Esophagus (tissue), 2 donors: ENCODE measurements around the gene COPE. TPM values are rescaled to one million over a fixed set of nuclear protein-coding genes. Genes with fewer than 3 reads are reported as not detected.

Source experiments
- H3K27ac ChIP-seq, 2 donors: one replicate each; pipeline ENCODE4 v1.5.1; 2013; ENCODE audit warnings: low read depth in 2 of 2, mild to moderate bottlenecking in 2 of 2, inconsistent platforms in 1 of 2, low read length in 1 of 2, moderate library complexity in 1 of 2
- H3K27me3 ChIP-seq, 2 donors: one replicate each; pipeline ENCODE4 v1.6.1; 2013; ENCODE audit warnings: low read length in 2 of 2, control low read depth in 1 of 2, mild to moderate bottlenecking in 1 of 2; ENCODE audit not compliant: insufficient read depth in 2 of 2, control insufficient read depth in 1 of 2
- H3K36me3 ChIP-seq, 2 donors: one replicate each; pipeline ENCODE4 v1.6.1; 2013; ENCODE audit warnings: low read length in 1 of 2; ENCODE audit not compliant: control insufficient read depth in 2 of 2, insufficient read depth in 2 of 2
- H3K4me1 ChIP-seq, 2 donors: one replicate each; pipeline ENCODE4 v1.6.1; 2013; ENCODE audit warnings: low read length in 1 of 2; ENCODE audit not compliant: control insufficient read depth in 2 of 2, insufficient read depth in 2 of 2
- H3K4me3 ChIP-seq, 2 donors: one replicate each; pipeline ENCODE4 v1.5.1; 2013; ENCODE audit warnings: low read length in 2 of 2, mild to moderate bottlenecking in 2 of 2, low read depth in 1 of 2, moderate library complexity in 1 of 2
- H3K9me3 ChIP-seq, 2 donors: one replicate each; pipeline ENCODE4 v1.6.1; 2013; ENCODE audit warnings: mild to moderate bottlenecking in 2 of 2, low read depth in 1 of 2, low read length in 1 of 2, moderate library complexity in 1 of 2; ENCODE audit not compliant: control insufficient read depth in 2 of 2, insufficient read depth in 1 of 2
- WGBS, 2 donors: extraction: QIAGEN DNeasy Blood & Tissue Kit; methylation state at CpG; one replicate each; pipeline ENCODE4 v1.1.7; 2013; 5-methylcytosine and 5-hydroxymethylcytosine counted together
- polyA plus RNA-seq, 2 donors: library from polyadenylated mRNA; stranded (reverse); fragments of 200-250 nt; gene quantifications; one replicate each; pipeline ENCODE4 v1.2.3, GENCODE V29; 2013
- donor health status: healthy with polysubstance abuse.
- donor health status: Bipolar disorder and iron deficiency.

Gene COPE
- polyA plus RNA-seq, 2 donors, result 192 to 214 TPM

GRCh38 chr19:18912933-18913332 is 6.3 kb downstream of the COPE start:
- Histone ChIP-seq H3K4me3 (no peak overlapping the region), H3K4me1 (peaks cover 0 to 4% of the 10 kb centered on the region in 2 donors), H3K27me3 (no peaks in the 10 kb centered on the region), H3K27ac (no peak overlapping the region), H3K36me3 (peaks cover 0 to 34% of the 10 kb centered on the region in 2 donors), H3K9me3 (no peaks in the 10 kb centered on the region)
- WGBS, 2 donors, result 95 to 96% methylated on average over 14 of the region's 14 CpGs

- Histone ChIP-seq H3K4me1 (peaks cover 0 to 4% of the 10 kb centered on the region in 2 donors), H3K9me3 (no peaks in the 10 kb centered on the region), H3K36me3 (peaks cover 0 to 54% of the 10 kb centered on the region in 2 donors), H3K27me3 (no peaks in the 10 kb centered on the region), H3K4me3 (no peak overlapping the region), H3K27ac (no peak overlapping the region)
- 95 to 96% methylated on average over 19 of the region's 19 CpGs for WGBS, 2 donors
Measured at GRCh38 chr19:18910801-18911436, 8.3 kb downstream of the COPE start.

GRCh38 chr19:18910010-18910409 is 9.2 kb downstream of the COPE start:
- no peak overlapping the region for H3K4me3 ChIP-seq
- H3K4me1 ChIP-seq, result no peaks in the 10 kb centered on the region
- 83 to 91% methylated on average over 10 of the region's 10 CpGs for WGBS, 2 donors
- no peak overlapping the region for H3K27ac ChIP-seq
- H3K36me3 ChIP-seq, result peaks cover 0 to 51% of the 10 kb centered on the region in 2 donors
- H3K27me3 ChIP-seq, result no peaks in the 10 kb centered on the region
- no peaks in the 10 kb centered on the region for H3K9me3 ChIP-seq

- WGBS, 2 donors, result 89 to 94% methylated on average over 17 of the region's 17 CpGs
Measured at GRCh38 chr19:18908917-18909619, 10.1 kb downstream of the COPE start.

GRCh38 chr19:18906605-18907519 is 12.3 kb downstream of the COPE start:
- peaks cover 3 to 54% of the 10 kb centered on the region in 2 donors for H3K36me3 ChIP-seq
- WGBS, 2 donors, result 90 to 91% methylated on average over 36 of the region's 36 CpGs
- no peaks in the 10 kb centered on the region for H3K4me1 ChIP-seq
- no peaks in the 10 kb centered on the region for H3K9me3 ChIP-seq
- H3K27ac ChIP-seq, result no peak overlapping the region
- no peaks in the 10 kb centered on the region for H3K27me3 ChIP-seq
- no peak overlapping the region for H3K4me3 ChIP-seq

More at GRCh38 chr19:18908917-18909619, 10.1 kb downstream of the COPE start:
- Histone ChIP-seq H3K9me3 (no peaks in the 10 kb centered on the region), H3K27me3 (no peaks in the 10 kb centered on the region), H3K4me3 (no peak overlapping the region), H3K36me3 (peaks cover 0 to 53% of the 10 kb centered on the region in 2 donors), H3K27ac (no peak overlapping the region), H3K4me1 (no peaks in the 10 kb centered on the region)

GRCh38 chr19:18905513-18906236 is 13.5 kb downstream of the COPE start:
- no peak overlapping the region for H3K27ac ChIP-seq
- H3K4me3 ChIP-seq, result no peak overlapping the region
- no peaks in the 10 kb centered on the region for H3K9me3 ChIP-seq
- H3K36me3 ChIP-seq, result peaks cover 3 to 50% of the 10 kb centered on the region in 2 donors
- no peaks in the 10 kb centered on the region for H3K27me3 ChIP-seq
- 87 to 88% methylated on average over 26 of the region's 26 CpGs for WGBS, 2 donors
- no peaks in the 10 kb centered on the region for H3K4me1 ChIP-seq

GRCh38 chr19:18905058-18905456 is 14.1 kb downstream of the COPE start:
- Histone ChIP-seq H3K9me3 (no peaks in the 10 kb centered on the region), H3K4me3 (no peak overlapping the region)

GRCh38 chr19:18904334-18905057 is 14.7 kb downstream of the COPE start:
- no peaks in the 10 kb centered on the region for H3K9me3 ChIP-seq
- 89 to 91% methylated on average over 24 to 25 of the region's 25 CpGs for WGBS, 2 donors
- no peaks in the 10 kb centered on the region for H3K27me3 ChIP-seq
- H3K36me3 ChIP-seq, result peaks cover 3 to 55% of the 10 kb centered on the region in 2 donors
- H3K27ac ChIP-seq, result no peak overlapping the region
- no peak overlapping the region for H3K4me3 ChIP-seq
- H3K4me1 ChIP-seq, result no peaks in the 10 kb centered on the region

More at GRCh38 chr19:18905058-18905456, 14.1 kb downstream of the COPE start:
- 89 to 92% methylated on average over 8 of the region's 8 CpGs for WGBS, 2 donors
- no peak overlapping the region for H3K27ac ChIP-seq
- peaks cover 3 to 51% of the 10 kb centered on the region in 2 donors for H3K36me3 ChIP-seq
- H3K27me3 ChIP-seq, result no peaks in the 10 kb centered on the region
- H3K4me1 ChIP-seq, result no peaks in the 10 kb centered on the region
